Stomach (tissue), 9 donors: ENCODE data around the gene COL4A4. TPM values are rescaled to one million over a fixed set of nuclear protein-coding genes. Genes with fewer than 3 reads are reported as not detected.

Source experiments
- DNase-seq, 2 donors: peaks; one replicate each; pipeline versions ENCODE4 v3.0.0 to v3.0.0-alpha.2; 2013 to 2019
- H3K27ac ChIP-seq, 5 donors: fragments of 200-600 bp in 4 of 5; sonication (generic) in 4 of 5; one replicate each; pipeline ENCODE4 v1.5.1; 2013 to 2019; ENCODE audit warnings: mild to moderate bottlenecking in 1 of 5, moderate library complexity in 1 of 5
- H3K27me3 ChIP-seq, 3 donors: fragments of 200-600 bp; sonication (generic); one replicate each; pipeline ENCODE4 v1.5.1; 2017 to 2019; ENCODE audit warnings: mixed run types in 1 of 3
- H3K36me3 ChIP-seq, 4 donors: fragments of 200-600 bp; sonication (generic); 1 replicate in 3 of 4; 2 replicates in 1 of 4; pipeline ENCODE4 v1.5.1; 2016 to 2019
- H3K4me1 ChIP-seq, 4 donors: fragments of 200-600 bp; sonication (generic); one replicate each; pipeline ENCODE4 v1.5.1; 2016 to 2019
- H3K4me3 ChIP-seq, 4 donors: fragments of 200-600 bp; sonication (generic) in 3 of 4; one replicate each; pipeline ENCODE4 v1.5.1; 2016 to 2019; ENCODE audit warnings: mild to moderate bottlenecking in 1 of 4
- H3K9me3 ChIP-seq, 4 donors: fragments of 200-600 bp; sonication (generic); one replicate each; pipeline ENCODE4 v1.5.1; 2016 to 2019
- CTCF ChIP-seq, 7 experiments: fragments of 450-650 bp in 4 of 7; fragments of 200-600 bp in 3 of 7; sonication (generic) in 3 of 7; IDR thresholded peaks; one replicate each; pipeline ENCODE4 v1.5.1; 2016 to 2019; ENCODE audit warnings: antibody characterized with exemption in 7 of 7, control low read depth in 2 of 7, mild to moderate bottlenecking in 1 of 7
- EP300 ChIP-seq: sonication (generic); formaldehyde crosslinking; IDR thresholded peaks from one replicate; pipeline ENCODE4 v1.6.1; 2017; ENCODE audit warnings: antibody characterized with exemption
- POLR2A ChIP-seq, 4 donors: fragments of 450-650 bp; IDR thresholded peaks; one replicate each; pipeline ENCODE4 v1.6.1; 2016; ENCODE audit warnings: antibody characterized with exemption in 4 of 4, control low read depth in 2 of 4, mild to moderate bottlenecking in 1 of 4, moderate library complexity in 1 of 4
- POLR2AphosphoS5 ChIP-seq, 3 donors: sonication (generic); formaldehyde crosslinking; IDR thresholded peaks; one replicate each; pipeline ENCODE4 v1.6.1; 2016; ENCODE audit warnings: antibody characterized with exemption in 3 of 3
- WGBS, 5 donors: extraction: QIAGEN DNeasy Blood & Tissue Kit in 3 of 5; methylation state at CpG; one replicate each; pipeline versions ENCODE4 v1.1.5 to v1.1.7; 2013 to 2018; 5-methylcytosine and 5-hydroxymethylcytosine counted together
- intact Hi-C: fragments of 100-400 bp; cut with DNase I; formaldehyde crosslinking; loops from one replicate; pipeline ENCODE4 v1.15.1; 2023; ENCODE audit warnings: low total_unique reads
- polyA plus RNA-seq, 3 donors: library from polyadenylated mRNA; stranded (reverse); fragments of 200-250 nt; gene quantifications; one replicate each; pipeline ENCODE4 v1.2.3, GENCODE V29; 2013
- total RNA-seq, 5 donors: library from RNA; depleted of rRNA; stranded (reverse); fragments of >200 nt; gene quantifications; one replicate each; pipeline versions ENCODE4 v1.1.0 to v1.2.3, GENCODE V29; 2014 to 2016
- donor health status: healthy with polysubstance abuse.
- donor health status: Bipolar disorder and iron deficiency.
- donor health status: healthy.

COL4A4 gene
- total and polyA plus RNA-seq, 8 donors = 0.15 to 7.6 (median 0.55) TPM; not detected in 1

DNA sequence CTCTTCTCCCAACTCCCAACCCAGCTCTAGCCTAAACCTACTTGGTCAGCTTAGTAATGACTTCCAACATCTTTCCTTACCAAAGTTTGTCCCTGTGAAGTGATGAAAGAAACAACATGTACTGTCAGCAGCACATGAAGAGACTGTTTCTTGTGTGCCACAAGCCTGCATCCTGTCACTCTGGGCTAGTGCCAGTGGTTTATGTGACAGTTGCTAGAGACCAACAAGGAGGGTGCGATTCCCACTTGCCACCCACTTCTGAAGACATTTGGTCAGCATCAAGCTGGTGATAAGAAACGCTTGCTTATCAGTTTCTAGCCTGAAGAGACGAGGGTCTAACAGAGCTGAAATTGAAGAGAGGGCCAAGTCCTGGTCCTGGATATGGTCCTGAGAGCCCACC is 132.6 kb downstream of the COL4A4 start:
- intact Hi-C loops = loop anchor here (10.0 kb wide), 1 partner anchor 73 kb away; no protein-coding TSS in a partner anchor
- no peaks in the 10 kb centered on the region for H3K36me3 ChIP-seq
- H3K27me3 ChIP-seq = no peaks in the 10 kb centered on the region
- H3K4me1 ChIP-seq = peaks cover 0 to 11% (median 3%) of the 10 kb centered on the region in 4 donors
- H3K27ac ChIP-seq = no peak overlapping the region
- H3K9me3 ChIP-seq = no peaks in the 10 kb centered on the region
- 48 to 76% (median 54%) methylated on average over 2 to 3 of the region's 3 CpGs for WGBS, 5 donors
- H3K4me3 ChIP-seq = no peak overlapping the region
- DNase-seq = no peak
- TF ChIP-seq POLR2AphosphoS5 (IDR thresholded peaks at IDR 0.05) (no peak), CTCF (IDR thresholded peaks at IDR 0.05) (no peak), POLR2A (IDR thresholded peaks at IDR 0.05) (no peak), EP300 (no peak)

DNA sequence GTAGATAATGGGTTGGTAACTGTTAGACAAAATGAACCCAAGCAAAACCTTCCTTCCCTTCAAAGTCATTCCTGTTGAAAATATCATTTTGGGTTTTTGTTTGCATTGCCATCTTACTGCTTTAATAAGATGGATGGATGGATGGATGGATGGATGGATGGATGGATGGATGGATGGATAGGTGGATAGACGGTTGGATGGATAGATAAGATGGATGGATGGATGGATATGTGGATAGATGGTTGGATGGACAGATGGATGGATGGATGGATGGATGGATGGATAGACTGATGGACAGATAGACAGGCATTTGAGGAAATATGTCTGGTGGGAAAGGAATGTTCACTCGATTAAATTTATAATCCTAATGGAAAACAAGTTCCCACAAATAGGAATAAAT is 133.2 kb downstream of the COL4A4 start:
- intact Hi-C loops = loop anchor here (10.0 kb wide), 1 partner anchor 74 kb away; no protein-coding TSS in a partner anchor
- 86 to 96% (median 93%) methylated on average over 2 of the region's 2 CpGs for WGBS, 5 donors
- no peak overlapping the region for H3K27ac ChIP-seq

GRCh38 chr2:227029426-227030105 is 134.4 kb downstream of the COL4A4 start:
- Histone ChIP-seq H3K4me3 (no peak overlapping the region), H3K27me3 (no peaks in the 10 kb centered on the region), H3K36me3 (no peaks in the 10 kb centered on the region), H3K9me3 (no peaks in the 10 kb centered on the region), H3K27ac (no peak overlapping the region), H3K4me1 (peaks cover 0 to 11% (median 3%) of the 10 kb centered on the region in 4 donors)
- WGBS, 5 donors = 81 to 88% (median 83%) methylated on average over 3 of the region's 3 CpGs
- intact Hi-C loops = loop anchor here (10.0 kb wide), 1 partner anchor 75 kb away; no protein-coding TSS in a partner anchor
- no peak for DNase-seq
- TF ChIP-seq CTCF (IDR thresholded peaks at IDR 0.05) = no peak
- no peak for TF ChIP-seq POLR2AphosphoS5 (IDR thresholded peaks at IDR 0.05)
- TF ChIP-seq POLR2A (IDR thresholded peaks at IDR 0.05) = no peak

More for the DNA sequence above, 133.2 kb downstream of the COL4A4 start:
- Histone ChIP-seq H3K27me3 (no peaks in the 10 kb centered on the region), H3K4me3 (no peak overlapping the region), H3K36me3 (no peaks in the 10 kb centered on the region), H3K4me1 (peaks cover 0 to 11% (median 3%) of the 10 kb centered on the region in 4 donors), H3K9me3 (no peaks in the 10 kb centered on the region)
- DNase-seq = no peak
- no peak for TF ChIP-seq POLR2A (IDR thresholded peaks at IDR 0.05)
- TF ChIP-seq EP300 = no peak
- TF ChIP-seq POLR2AphosphoS5 (IDR thresholded peaks at IDR 0.05) = no peak
- no peak for TF ChIP-seq CTCF (IDR thresholded peaks at IDR 0.05)

GRCh38 chr2:227025510-227025909 is 138.5 kb downstream of the COL4A4 start:
- Histone ChIP-seq H3K4me3 (no peak overlapping the region), H3K27me3 (no peaks in the 10 kb centered on the region), H3K36me3 (no peaks in the 10 kb centered on the region), H3K27ac (no peak overlapping the region), H3K9me3 (no peaks in the 10 kb centered on the region), H3K4me1 (no peaks in the 10 kb centered on the region)
- intact Hi-C loops = no loop called here
- TF ChIP-seq POLR2A (IDR thresholded peaks at IDR 0.05) (no peak), CTCF (IDR thresholded peaks at IDR 0.05) (no peak)
- no peak for DNase-seq
- 71 to 89% (median 83%) methylated on average over 2 of the region's 2 CpGs for WGBS, 5 donors
